Stimulated activated effector memory CD8-positive, alpha-beta T cell treated with anti-CD3 and anti-CD28 coated beads, Interleukin-12 subunit alpha, Interleukin-12 subunit beta, amount 100 ng/mL, for 72 hours (primary cell): ENCODE measurements around the gene NIT2.
"Not testable (repeated sequence)": the region's sequence is repeated elsewhere in the genome, so short reads cannot be mapped to it uniquely, and the experiment has no call there.

Experiments
- ATAC-seq: fragments of 150-1000 bp; cut with Tn5 transposase; 2 replicates; pipeline ENCODE4 v1.10.0; 2021
- DNase-seq, 2 donors: peaks; one replicate each; pipeline ENCODE4 v3.0.0; 2021 to 2022; ENCODE audit warnings: low spot score in 2 of 2
- H3K27ac Mint-ChIP-seq: one replicate; pipeline ENCODE4 v1.8.0; 2022; ENCODE audit warnings: mild to moderate bottlenecking, mixed read lengths
- H3K36me3 Mint-ChIP-seq: one replicate; pipeline ENCODE4 v1.8.0; 2022; ENCODE audit warnings: mild to moderate bottlenecking, mixed read lengths
- H3K4me1 Mint-ChIP-seq: one replicate; pipeline ENCODE4 v1.8.0; 2022; ENCODE audit warnings: mixed read lengths
- H3K4me3 Mint-ChIP-seq: one replicate; pipeline ENCODE4 v1.8.0; 2022; ENCODE audit warnings: mild to moderate bottlenecking, mixed read lengths
- H3K9me3 Mint-ChIP-seq: one replicate; pipeline ENCODE4 v1.8.0; 2022; ENCODE audit warnings: mixed read lengths

The NIT2 gene

DNA sequence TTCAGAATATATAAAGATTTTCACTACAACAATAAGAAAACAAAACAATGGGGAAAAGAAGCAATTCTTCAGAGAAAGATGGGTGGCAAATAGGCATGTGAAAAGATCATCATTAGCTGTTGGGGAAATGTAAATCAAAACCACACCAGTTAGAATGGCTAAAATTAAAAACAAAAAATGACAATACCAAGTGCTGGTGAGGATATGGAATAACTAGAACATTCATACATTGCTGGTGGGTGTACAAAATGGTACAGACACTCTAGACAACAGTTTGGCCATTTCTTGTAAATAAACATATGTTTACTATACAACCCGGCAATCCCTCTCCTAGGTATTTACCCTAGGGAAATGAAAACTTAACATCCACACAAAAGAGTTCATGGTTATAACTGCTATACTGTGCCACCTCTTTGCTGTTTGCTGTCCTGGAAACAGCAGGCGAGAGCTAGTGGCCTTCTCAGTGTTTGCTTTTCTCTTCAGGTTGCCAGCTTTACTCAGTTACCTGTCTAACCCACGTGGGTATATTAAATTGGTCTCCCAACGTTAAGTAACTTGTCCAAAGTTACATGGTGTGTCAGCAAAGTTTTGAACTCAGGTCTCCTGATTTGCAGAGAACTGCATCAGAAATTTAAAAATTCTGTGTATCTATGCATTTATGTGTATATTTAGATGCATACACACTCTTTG is 4.6 kb upstream of the NIT2 start:
- H3K27ac Mint-ChIP-seq, result no peak overlapping the region
- H3K4me3 Mint-ChIP-seq, result no peak overlapping the region
- no peak for ATAC-seq
- peaks cover 5% of the 10 kb centered on the region for H3K4me1 Mint-ChIP-seq
- peaks cover 6% of the 10 kb centered on the region for H3K36me3 Mint-ChIP-seq
- no peaks in the 10 kb centered on the region for H3K9me3 Mint-ChIP-seq
- DNase-seq, result no peak

DNA sequence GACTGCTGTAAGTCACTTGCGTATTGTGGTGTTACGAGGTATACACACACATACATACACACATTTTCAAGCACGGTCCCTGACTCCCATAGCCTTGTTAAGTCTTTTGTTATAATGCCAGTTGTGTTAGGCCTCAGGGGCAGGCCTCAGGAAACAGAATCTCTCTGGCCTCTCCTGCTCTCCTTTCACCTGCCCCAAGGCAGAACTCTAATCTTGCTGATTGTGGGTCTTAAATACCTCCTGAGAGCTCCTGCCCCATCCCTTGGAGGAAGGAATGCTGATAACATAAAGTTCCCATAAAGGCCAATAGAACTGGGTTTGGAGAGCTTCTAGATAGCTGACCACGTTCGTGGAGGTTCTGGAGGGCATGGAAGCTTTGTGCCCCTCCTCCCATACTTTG is 3.9 kb upstream of the NIT2 start:
- ATAC-seq (no peak), DNase-seq (no peak)
- H3K9me3 Mint-ChIP-seq, result no peaks in the 10 kb centered on the region
- peaks cover 12% of the 10 kb centered on the region for H3K4me1 Mint-ChIP-seq
- H3K27ac Mint-ChIP-seq, result no peak overlapping the region
- H3K4me3 Mint-ChIP-seq, result no peak overlapping the region
- H3K36me3 Mint-ChIP-seq, result peaks cover 12% of the 10 kb centered on the region

DNA sequence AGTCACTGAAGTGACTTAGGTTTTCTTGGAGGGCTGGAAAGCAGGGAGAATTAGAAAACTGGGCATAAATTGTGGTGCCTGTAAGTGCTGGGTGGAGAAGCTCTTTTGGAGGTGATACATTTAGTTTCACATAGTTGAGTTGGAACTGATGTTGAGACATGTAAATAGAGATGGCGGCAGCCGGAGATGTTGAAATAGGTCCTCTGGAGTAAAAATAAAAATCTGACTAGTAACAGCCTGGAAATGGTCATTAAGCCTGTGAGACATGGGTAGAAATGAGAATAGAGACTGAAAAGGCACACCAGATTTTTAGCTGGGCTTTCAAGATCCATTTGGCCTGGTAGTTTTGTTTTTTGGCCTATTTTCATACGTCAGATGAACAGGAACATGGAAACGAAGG is 2.9 kb upstream of the NIT2 start:
- H3K4me3 Mint-ChIP-seq, result no peak overlapping the region
- H3K4me1 Mint-ChIP-seq, result peaks cover 20% of the 10 kb centered on the region
- DNase-seq, result peak in 1 of 2 donors; percentile 36
- H3K27ac Mint-ChIP-seq, result no peak overlapping the region
- no peaks in the 10 kb centered on the region for H3K9me3 Mint-ChIP-seq
- H3K36me3 Mint-ChIP-seq, result peaks cover 18% of the 10 kb centered on the region
- no peak for ATAC-seq

DNA sequence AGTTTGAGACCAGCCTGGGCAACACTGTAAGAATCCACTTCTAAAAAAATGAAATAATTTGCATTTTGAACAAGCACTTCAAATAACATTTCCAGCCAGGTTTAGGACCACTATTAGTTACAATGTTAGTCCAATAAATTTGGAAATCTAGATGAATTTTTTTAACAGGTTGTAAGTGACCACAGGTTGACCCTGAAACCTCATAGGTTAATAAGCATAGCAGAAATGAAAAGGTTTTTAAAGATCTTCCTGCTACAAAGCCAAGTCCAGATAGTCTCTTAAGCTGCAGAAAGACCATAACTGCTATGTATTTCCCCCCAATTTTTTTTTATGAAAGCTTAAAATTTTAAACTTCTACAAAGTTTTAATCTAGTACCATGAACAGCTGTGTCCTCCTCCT is 1.5 kb upstream of the NIT2 start:
- ATAC-seq (no peak), DNase-seq (no peak)
- no peak overlapping the region for H3K4me3 Mint-ChIP-seq
- peaks cover 13% of the 10 kb centered on the region for H3K36me3 Mint-ChIP-seq
- peaks cover 20% of the 10 kb centered on the region for H3K4me1 Mint-ChIP-seq
- no peaks in the 10 kb centered on the region for H3K9me3 Mint-ChIP-seq
- H3K27ac Mint-ChIP-seq, result no peak overlapping the region

DNA sequence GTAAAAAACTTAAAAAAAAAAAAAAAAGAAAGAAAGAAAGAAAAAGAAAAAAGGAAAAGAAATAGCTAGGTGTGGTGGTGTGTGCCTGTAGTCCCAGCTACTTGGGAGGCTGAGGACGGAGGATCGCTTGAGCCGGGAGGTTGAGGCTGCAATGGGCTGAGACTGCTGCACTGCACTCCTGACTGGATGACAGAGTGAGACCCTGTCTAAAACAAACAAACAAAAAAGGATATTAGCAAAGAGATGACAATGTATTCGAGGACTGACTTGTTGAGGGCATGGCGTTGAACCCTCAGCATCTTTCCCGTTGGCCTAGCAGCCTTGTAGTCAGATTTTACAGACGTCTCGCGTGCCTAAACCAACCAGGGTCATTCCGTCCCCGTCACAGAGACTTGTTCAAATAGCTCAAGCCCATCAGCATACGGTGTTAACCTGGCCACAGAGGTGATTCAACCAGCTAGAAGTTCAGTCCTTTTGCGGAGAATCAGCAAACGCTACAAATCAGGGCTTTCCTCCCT is 528 bp upstream of the NIT2 start:
- peaks cover 20% of the 10 kb centered on the region for H3K4me1 Mint-ChIP-seq
- peaks cover 17% of the 10 kb centered on the region for H3K36me3 Mint-ChIP-seq

DNA sequence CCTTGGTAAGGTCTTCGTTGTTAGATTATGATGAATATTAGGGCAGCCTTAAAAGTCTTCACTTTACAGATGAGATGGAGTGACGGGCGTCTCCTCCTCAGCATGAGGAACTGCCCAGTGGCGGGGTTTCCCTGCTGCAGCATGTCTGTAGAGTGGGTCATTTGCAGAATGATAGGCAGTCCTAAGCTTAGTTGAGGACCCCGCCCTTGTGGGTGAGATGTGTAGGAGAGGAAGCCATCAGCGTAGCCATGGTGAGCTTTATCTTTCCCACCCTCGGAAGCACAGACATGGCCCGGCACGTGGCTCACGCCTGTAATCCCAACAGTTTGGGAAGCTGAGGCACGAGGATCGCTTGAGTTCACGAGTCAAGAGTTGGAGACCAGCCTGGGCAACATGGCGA is 877 bp downstream of the NIT2 start:
- peaks cover 31% of the 10 kb centered on the region for H3K36me3 Mint-ChIP-seq
- peaks cover 20% of the 10 kb centered on the region for H3K4me1 Mint-ChIP-seq
- H3K27ac Mint-ChIP-seq, result peak overlapping the region; percentile 97
- no peaks in the 10 kb centered on the region for H3K9me3 Mint-ChIP-seq
- H3K4me3 Mint-ChIP-seq, result peak overlapping the region; percentile 96
- DNase-seq, result peak in 1 of 2 donors; percentile 56
- peak; percentile 55 for ATAC-seq

More for the DNA sequence above, 528 bp upstream of the NIT2 start:
- peak overlapping the region; percentile 96 for H3K4me3 Mint-ChIP-seq
- H3K27ac Mint-ChIP-seq, result peak overlapping the region; percentile 97
- peak; percentile 49 for ATAC-seq
- no peak for DNase-seq
- no peaks in the 10 kb centered on the region for H3K9me3 Mint-ChIP-seq

DNA sequence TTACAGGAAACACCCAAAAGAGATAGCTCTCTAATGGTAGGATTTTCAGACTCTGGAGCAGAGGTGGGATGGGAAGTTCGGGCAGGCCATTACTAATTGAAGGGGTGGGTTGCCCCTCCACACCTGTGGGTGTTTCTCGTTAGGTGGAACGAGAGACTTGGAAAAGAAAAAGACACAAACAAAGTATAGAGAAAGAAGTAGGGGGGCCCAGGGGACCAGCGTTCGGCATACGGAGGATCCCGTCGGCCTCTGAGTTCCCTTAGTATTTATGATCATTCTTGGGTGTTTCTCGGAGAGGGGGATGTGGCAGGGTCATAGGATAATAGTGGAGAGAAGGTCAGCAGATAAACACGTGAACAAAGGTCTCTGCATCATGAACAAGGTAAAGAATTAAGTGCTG is 1.7 kb downstream of the NIT2 start:
- not testable (repeated sequence) for ATAC-seq, H3K9me3 Mint-ChIP-seq
- peak overlapping the region; percentile 97 for H3K27ac Mint-ChIP-seq
- peak overlapping the region; percentile 96 for H3K4me3 Mint-ChIP-seq
- peaks cover 20% of the 10 kb centered on the region for H3K4me1 Mint-ChIP-seq
- peaks cover 39% of the 10 kb centered on the region for H3K36me3 Mint-ChIP-seq
- peak in 1 of 2 donors; percentile 22 for DNase-seq

DNA sequence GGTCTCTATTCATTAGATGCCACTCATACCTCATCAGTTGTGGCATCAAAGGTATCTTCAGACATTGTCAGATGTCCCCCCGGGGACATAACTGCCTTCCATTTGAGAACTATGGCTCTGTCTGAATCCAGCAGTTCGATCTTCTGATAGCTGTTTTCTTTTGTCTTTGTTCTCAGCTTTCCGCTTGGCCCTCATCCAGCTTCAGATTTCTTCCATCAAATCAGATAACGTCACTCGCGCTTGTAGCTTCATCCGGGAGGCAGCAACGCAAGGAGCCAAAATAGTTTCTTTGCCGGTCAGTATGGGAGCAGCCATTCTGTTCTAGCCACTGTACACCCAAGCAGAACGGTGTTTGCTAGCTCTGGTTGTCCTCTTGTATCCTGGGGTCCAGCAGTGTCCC is 4.4 kb downstream of the NIT2 start:
- H3K4me1 Mint-ChIP-seq, result peaks cover 20% of the 10 kb centered on the region
- H3K9me3 Mint-ChIP-seq, result no peaks in the 10 kb centered on the region
- peaks cover 66% of the 10 kb centered on the region for H3K36me3 Mint-ChIP-seq
- ATAC-seq (no peak), DNase-seq (peak in 1 of 2 donors; percentile 38)
- no peak overlapping the region for H3K27ac Mint-ChIP-seq
- no peak overlapping the region for H3K4me3 Mint-ChIP-seq

DNA sequence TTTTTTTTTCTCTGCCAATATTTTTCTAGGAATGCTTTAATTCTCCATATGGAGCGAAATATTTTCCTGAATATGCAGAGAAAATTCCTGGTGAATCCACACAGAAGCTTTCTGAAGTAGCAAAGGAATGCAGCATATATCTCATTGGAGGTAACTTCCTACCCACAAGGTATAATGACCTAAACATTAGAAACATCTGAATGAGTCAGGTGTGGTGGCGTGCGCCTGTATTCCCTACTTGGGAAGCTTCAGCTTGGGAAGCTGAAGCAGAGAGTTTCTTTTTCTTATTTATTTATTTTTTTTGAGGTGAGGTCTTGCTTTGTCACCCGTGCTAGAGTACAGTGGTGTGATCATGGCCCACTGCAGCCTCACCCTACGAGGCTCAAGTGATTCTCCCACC is 5.2 kb downstream of the NIT2 start:
- ATAC-seq (no peak), DNase-seq (no peak)
- Mint-ChIP-seq H3K36me3 (peaks cover 75% of the 10 kb centered on the region), H3K4me3 (no peak overlapping the region), H3K9me3 (no peaks in the 10 kb centered on the region), H3K4me1 (peaks cover 16% of the 10 kb centered on the region), H3K27ac (no peak overlapping the region)

DNA sequence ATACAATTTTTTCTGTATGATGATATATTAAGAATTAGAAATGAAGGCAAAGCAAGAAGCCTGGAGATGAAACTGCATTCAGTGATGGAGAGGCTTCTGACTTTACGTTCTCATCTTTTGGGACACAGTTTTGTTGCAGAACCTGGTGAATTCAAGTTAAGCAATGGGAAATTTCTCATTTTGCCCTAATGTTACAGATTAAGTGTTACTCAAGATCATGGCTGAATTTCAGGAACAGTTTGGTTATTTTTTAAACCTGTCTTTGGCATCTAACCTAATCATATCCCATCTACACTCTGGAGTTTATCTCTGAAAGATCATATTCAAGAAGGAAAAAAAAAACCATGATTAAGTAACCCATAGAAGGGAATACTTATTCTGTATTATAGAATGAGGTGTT is 6.0 kb downstream of the NIT2 start:
- Mint-ChIP-seq H3K27ac (no peak overlapping the region), H3K4me3 (no peak overlapping the region), H3K4me1 (peaks cover 10% of the 10 kb centered on the region), H3K9me3 (no peaks in the 10 kb centered on the region), H3K36me3 (peaks cover 76% of the 10 kb centered on the region)
- ATAC-seq (no peak), DNase-seq (no peak)

DNA sequence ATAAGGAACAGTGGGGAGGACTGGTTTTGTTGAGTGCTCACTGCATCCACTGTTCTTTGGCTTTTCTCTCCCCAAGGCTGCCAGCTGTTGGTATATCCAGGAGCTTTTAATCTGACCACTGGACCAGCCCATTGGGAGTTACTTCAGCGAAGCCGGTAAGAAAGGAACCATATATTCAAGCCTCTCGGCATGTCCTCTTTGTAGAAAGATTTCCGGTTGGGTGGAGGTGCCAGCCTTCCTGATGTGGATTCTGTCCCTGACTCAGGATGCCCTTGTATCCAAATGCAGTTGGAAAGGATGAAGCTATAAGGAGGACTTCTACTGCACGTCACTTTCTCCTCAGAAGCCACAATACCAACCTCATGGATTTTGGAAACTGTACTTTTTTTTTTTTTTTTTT is 14.2 kb downstream of the NIT2 start:
- peaks cover 88% of the 10 kb centered on the region for H3K36me3 Mint-ChIP-seq
- H3K4me3 Mint-ChIP-seq, result no peak overlapping the region
- no peaks in the 10 kb centered on the region for H3K4me1 Mint-ChIP-seq
- no peak for DNase-seq
- H3K27ac Mint-ChIP-seq, result no peak overlapping the region
- no peak for ATAC-seq
- no peaks in the 10 kb centered on the region for H3K9me3 Mint-ChIP-seq

DNA sequence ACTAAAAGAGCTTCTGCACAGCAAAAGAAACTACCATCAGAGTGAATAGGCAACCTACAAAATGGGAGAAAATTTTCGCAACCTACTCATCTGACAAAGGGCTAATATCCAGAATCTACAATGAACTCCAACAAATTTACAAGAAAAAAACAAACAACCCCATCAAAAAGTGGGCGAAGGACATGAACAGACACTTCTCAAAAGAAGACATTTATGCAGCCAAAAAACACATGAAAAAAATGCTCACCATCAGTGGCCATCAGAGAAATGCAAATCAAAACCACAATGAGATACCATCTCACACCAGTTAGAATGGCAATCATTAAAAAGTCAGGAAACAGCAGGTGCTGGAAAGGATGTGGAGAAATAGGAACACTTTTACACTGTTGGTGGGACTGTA is 17.2 kb downstream of the NIT2 start:
- H3K36me3 Mint-ChIP-seq, result peaks cover 88% of the 10 kb centered on the region

DNA sequence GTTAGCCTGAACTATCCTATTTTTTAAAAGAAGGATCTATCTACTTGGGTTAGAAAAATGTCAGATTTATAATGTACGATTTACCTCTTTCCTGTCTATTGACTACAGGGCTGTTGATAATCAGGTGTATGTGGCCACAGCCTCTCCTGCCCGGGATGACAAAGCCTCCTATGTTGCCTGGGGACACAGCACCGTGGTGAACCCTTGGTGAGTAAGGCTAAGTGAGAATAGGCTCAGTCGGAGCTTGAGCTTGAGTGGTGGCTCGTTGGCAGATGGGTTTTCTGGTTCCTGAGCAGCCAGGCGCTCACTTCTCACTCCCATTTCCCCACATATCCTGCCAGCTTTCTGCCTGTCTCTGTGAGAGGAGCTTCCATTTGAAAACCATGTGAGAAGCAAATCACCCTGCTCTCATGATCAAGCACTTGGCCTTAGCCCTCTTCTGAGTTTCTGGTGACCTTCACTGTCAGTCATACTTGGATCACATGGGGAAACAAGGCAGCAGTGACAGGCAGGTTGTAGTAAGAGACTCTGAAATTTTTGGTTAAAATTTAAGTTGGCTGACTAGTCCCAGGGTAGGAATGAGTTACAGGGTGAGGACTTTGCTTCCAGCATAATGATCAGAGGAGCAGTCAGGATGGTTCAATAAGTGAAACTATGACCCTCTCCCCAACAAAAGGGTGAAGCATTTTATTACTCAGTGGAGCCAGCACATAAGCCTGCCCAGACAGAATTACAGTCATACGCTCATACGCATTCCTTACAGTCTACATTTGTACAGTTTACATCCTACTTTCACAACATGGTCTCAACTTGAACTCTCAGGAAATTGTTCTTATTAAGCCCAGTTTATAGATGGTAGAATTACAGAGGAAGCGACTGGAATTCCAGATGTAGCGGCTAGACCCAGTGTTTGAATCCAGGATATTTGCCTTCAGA is 18.0 kb downstream of the NIT2 start:
- Mint-ChIP-seq H3K36me3 (peaks cover 86% of the 10 kb centered on the region), H3K4me3 (no peak overlapping the region)

More for the DNA sequence above, 17.2 kb downstream of the NIT2 start:
- H3K9me3 Mint-ChIP-seq, H3K27ac Mint-ChIP-seq, ATAC-seq, H3K4me1 Mint-ChIP-seq, H3K4me3 Mint-ChIP-seq, DNase-seq: not testable (repeated sequence)

DNA sequence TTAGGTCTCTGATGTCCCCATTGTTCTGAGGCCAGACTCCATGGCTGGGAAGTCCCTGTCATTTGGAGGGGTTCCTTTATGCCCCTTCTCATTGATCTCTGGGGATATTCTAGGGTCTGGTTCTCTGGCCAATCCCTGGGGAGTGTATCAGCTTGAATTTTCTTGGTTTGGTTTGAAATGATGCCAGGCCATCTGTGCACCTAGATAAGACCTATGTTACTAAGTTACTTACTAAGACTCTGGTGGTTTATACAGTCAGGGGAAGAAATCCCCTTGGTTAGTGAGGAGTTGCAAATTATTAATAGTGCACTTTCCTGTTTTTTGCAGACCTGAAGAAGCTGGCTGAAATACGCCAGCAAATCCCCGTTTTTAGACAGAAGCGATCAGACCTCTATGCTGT is 20.3 kb downstream of the NIT2 start:
- ATAC-seq (no peak), DNase-seq (no peak)
- Mint-ChIP-seq H3K4me3 (no peak overlapping the region), H3K4me1 (no peaks in the 10 kb centered on the region), H3K27ac (peak overlapping the region; percentile 42), H3K9me3 (no peaks in the 10 kb centered on the region), H3K36me3 (peaks cover 82% of the 10 kb centered on the region)

More for the DNA sequence above, 18.0 kb downstream of the NIT2 start:
- ATAC-seq, result no peak
- no peak overlapping the region for H3K27ac Mint-ChIP-seq
- H3K9me3 Mint-ChIP-seq, result no peaks in the 10 kb centered on the region
- DNase-seq, result no peak
- no peaks in the 10 kb centered on the region for H3K4me1 Mint-ChIP-seq

DNA sequence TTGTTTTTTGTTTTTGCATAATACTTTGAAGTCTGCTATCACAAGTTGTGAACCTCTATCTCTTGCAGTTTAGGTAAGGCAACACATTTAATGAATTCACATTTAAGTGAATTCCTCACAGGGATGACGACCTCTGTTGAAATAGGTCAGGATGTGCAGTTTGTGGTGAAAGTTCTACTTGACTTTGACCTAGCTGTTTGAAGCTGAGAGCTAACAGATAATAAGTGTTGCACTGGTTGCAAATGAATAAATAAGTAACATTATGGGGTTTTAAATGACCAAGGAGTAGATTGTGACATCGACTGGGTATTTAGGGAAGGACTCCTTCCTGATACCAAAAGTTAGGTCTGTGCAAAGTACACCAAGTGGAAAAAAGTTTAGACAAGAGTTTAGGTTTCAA is 23.9 kb downstream of the NIT2 start:
- no peak for ATAC-seq
- no peaks in the 10 kb centered on the region for H3K4me1 Mint-ChIP-seq
- H3K9me3 Mint-ChIP-seq, result peaks cover 2% of the 10 kb centered on the region
- no peak overlapping the region for H3K4me3 Mint-ChIP-seq
- H3K27ac Mint-ChIP-seq, result no peak overlapping the region
- H3K36me3 Mint-ChIP-seq, result peaks cover 79% of the 10 kb centered on the region
- no peak for DNase-seq
